KOPT-K1 (cell line): ENCODE data around the gene PPP2R3C.
"Not testable (repeated sequence)": the region's sequence is repeated elsewhere in the genome, so short reads cannot be mapped to it uniquely, and the experiment has no call there.

Source experiments
- H3K27ac ChIP-seq: fragments of 200-600 bp; sonication (generic); 2 replicates; pipeline ENCODE4 v1.5.1; 2016; ENCODE audit warnings: antibody characterized with exemption, mild to moderate bottlenecking, low read depth, low read length; ENCODE audit not compliant: poor library complexity, severe bottlenecking
- H3K36me3 ChIP-seq: fragments of 200-600 bp; sonication (generic); 2 replicates; pipeline ENCODE4 v1.5.1; 2017; ENCODE audit warnings: antibody characterized with exemption, mild to moderate bottlenecking, low read length, moderate library complexity; ENCODE audit not compliant: insufficient read depth
- H3K9me3 ChIP-seq: fragments of 200-600 bp; sonication (generic); 2 replicates; pipeline ENCODE4 v1.5.1; 2017; ENCODE audit warnings: antibody characterized with exemption, low read length, mild to moderate bottlenecking; ENCODE audit not compliant: insufficient read depth, poor library complexity, severe bottlenecking

PPP2R3C gene

GRCh38 chr14:35112641-35113040 is 9.1 kb downstream of the PPP2R3C start:
- H3K9me3 ChIP-seq: peaks cover 20% of the 10 kb centered on the region
- H3K27ac ChIP-seq: no peak overlapping the region
- peaks cover 89% of the 10 kb centered on the region for H3K36me3 ChIP-seq

DNA sequence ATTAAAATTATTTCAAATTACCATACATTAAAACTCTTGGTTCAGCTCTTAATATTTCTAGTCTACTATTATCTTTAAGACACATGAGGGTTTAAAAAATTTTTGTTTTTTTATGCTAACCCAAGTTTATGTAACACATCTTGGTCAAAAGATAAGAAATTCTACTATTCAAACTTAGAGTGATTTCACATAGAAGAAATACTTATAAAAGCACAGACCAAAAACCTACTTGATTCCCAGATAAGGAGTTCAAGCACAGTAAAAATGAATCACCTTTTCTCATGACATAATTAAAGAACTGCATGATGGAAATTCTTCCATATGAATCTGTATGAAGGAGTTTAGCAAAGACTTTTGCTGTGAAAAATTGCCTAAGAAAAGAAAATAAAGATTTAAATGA is 13.9 kb downstream of the PPP2R3C start:
- Histone ChIP-seq H3K27ac (no peak overlapping the region), H3K36me3 (peaks cover 84% of the 10 kb centered on the region), H3K9me3 (peaks cover 17% of the 10 kb centered on the region)

GRCh38 chr14:35094645-35095044 is 27.1 kb downstream of the PPP2R3C start:
- H3K27ac ChIP-seq, H3K9me3 ChIP-seq: not testable (repeated sequence)
- H3K36me3 ChIP-seq: peaks cover 91% of the 10 kb centered on the region

- H3K27ac ChIP-seq: no peak overlapping the region
- H3K36me3 ChIP-seq: peaks cover 92% of the 10 kb centered on the region
- no peaks in the 10 kb centered on the region for H3K9me3 ChIP-seq
Measured at GRCh38 chr14:35088514-35088913, 33.3 kb downstream of the PPP2R3C start.

- Histone ChIP-seq H3K36me3 (peaks cover 91% of the 10 kb centered on the region), H3K9me3 (no peaks in the 10 kb centered on the region), H3K27ac (no peak overlapping the region)
Measured at GRCh38 chr14:35085441-35085840, 36.3 kb downstream of the PPP2R3C start.

DNA sequence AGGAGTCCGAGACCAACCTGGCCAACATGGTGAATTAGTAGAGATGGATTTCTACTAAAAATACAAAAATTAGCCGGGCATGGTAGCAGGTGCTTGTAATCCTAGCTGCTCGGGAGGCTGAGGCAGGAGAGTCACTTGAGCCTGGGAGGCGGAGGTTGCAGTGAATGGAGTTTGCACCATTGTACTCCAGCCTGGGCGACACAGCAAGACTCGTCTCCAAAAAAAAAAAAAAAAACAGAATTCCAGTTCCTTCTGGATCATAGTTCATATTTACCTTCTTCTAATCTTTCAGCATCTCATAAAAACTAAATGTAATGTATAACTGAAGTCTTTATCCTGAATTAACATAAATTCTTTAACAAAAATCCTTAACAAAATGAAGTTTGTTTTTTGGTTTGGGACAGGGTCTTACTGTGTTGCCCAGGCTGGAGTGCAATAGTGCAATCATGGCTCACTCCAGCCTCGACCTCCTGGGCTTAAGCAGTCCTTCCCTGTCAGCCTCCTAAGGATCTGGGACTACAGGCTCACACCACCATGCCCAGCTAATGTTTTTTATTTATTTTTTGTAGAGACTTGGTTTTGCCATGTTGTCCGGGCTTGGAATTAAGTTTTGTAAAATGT is 38.1 kb downstream of the PPP2R3C start:
- H3K27ac ChIP-seq: no peak overlapping the region
- peaks cover 93% of the 10 kb centered on the region for H3K36me3 ChIP-seq
- H3K9me3 ChIP-seq: no peaks in the 10 kb centered on the region

DNA sequence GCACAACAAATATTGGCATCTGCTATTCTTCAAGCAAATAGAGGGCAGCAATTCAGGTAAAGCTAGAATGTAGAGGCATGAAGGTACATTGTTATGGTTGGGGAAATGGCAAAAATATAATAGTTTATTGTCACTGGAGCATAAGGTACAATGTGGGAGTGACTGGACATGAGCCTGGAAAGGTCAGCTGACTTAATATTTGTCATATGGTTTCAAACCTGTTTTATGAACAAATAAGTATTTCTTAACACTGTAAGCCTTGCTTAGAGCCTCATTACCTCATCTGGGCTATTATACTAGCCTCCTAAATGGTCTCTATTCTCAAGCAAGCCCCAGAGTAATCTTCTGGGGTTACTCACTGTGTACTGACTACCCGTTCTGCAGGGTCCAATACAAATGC is 42.0 kb downstream of the PPP2R3C start:
- Histone ChIP-seq H3K27ac (no peak overlapping the region), H3K9me3 (no peaks in the 10 kb centered on the region), H3K36me3 (peaks cover 65% of the 10 kb centered on the region)

DNA sequence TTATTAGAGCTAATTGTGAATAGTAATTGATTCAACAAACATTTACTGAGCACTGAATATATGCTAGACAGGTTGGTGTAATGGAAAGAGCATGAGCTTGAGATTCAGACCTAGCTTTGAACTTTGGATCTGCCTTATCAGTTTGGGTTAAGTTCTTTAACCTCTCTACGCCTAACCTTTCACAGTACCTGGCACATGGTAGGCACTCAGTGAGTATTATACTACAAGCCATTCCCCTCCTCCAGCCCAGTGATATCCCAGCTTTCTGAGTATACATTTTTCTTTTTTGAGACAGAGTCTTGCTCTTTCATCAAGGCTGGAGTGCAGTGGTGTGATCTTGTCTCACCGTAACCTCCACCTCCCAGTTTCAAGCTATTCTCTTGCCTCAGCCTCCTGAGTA is 43.7 kb downstream of the PPP2R3C start:
- peaks cover 55% of the 10 kb centered on the region for H3K36me3 ChIP-seq
- H3K27ac ChIP-seq: no peak overlapping the region
- no peaks in the 10 kb centered on the region for H3K9me3 ChIP-seq

DNA sequence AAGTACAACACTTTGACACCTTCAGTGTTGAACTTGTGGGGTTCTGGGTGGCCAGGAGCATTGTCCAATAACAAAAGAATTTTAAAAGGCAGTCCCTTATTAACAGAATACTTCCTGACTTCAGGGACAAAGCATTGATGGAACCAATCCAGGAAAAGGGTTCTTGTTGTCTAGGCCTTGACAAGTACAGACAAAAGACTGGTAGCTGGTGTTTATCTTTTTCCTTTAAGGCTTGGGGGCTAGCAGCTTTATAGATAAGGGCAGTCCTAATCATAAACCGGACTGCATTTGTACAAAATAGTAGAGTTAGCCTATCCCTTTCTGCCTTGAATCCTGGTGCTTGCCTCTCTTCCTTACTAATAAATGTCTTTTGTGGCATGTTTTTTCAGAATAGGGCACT is 48.3 kb downstream of the PPP2R3C start:
- peaks cover 20% of the 10 kb centered on the region for H3K36me3 ChIP-seq
- no peaks in the 10 kb centered on the region for H3K9me3 ChIP-seq
- no peak overlapping the region for H3K27ac ChIP-seq

- Histone ChIP-seq H3K9me3 (no peaks in the 10 kb centered on the region), H3K36me3 (peaks cover 18% of the 10 kb centered on the region)
Measured at GRCh38 chr14:35072226-35072625, 49.6 kb downstream of the PPP2R3C start.

DNA sequence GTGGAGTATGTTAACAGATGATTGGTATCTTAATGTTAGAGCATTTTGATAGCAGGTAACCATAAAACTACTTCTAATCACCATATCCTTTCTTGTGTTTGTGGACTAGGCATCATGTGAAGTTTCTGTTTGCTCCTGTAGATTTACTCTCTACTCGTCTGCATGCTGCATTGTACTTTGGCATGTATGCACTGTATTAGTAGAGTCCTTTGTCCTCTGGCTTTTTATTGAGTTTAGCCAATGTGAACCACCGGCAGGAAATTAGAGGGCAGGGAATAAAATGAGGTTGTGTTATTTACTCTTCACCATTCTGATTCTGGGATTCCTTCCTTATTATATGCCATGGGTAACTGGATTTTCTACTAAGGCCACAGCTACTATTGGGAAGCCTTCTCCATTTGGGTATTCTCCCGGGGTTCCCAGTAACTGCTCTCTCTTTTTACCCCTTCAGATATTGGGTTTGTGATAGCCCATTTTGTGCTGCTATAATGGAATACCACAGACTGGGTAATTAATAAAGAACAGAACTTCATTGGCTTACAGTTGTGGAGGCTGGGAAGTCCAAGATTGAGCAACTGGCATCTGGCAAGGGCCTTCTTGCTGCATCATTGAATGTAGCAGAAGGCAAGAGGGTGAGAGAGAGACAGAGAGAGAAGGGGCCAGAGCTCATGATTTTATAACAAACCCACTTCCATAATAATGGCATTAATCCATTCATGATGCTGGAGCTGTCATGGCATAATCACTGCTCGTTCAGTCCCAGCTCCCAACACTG is 53.4 kb downstream of the PPP2R3C start:
- Histone ChIP-seq H3K36me3 (peaks cover 11% of the 10 kb centered on the region), H3K27ac (no peak overlapping the region), H3K9me3 (no peaks in the 10 kb centered on the region)

More at GRCh38 chr14:35072226-35072625, 49.6 kb downstream of the PPP2R3C start:
- no peak overlapping the region for H3K27ac ChIP-seq

GRCh38 chr14:35065731-35066130 is 56.1 kb downstream of the PPP2R3C start:
- H3K27ac ChIP-seq, H3K9me3 ChIP-seq: not testable (repeated sequence)
- peaks cover 13% of the 10 kb centered on the region for H3K36me3 ChIP-seq

DNA sequence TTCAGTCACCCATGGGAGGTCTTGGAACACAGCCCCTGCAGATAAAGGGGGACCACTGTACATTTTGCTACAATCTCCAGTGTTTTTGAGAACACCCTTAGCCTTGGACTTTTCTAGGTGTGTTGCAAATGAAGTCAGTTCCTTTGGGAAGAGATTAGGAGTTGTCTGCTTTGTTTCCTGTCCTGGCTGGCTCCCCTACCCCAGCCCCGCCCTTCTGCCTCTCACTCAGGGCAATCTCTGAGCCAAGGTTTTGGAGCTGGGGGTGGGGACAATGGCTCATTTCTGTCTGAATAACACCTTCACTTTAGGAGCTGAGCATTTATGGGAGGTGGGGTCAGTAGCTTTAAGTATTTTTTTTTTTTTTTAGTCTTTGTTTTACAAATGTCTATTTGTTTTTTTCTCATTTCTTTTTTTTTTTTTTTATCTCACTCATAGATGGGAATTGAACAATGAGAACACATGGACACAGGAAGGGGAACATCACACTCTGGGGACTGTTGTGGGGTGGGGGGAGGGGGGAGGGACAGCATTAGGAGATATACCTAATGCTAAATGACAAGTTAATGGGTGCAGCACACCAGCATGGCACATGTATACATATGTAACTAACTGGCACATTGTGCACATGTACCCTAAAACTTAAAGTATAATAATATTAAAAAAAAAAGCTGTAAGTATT is 60.5 kb downstream of the PPP2R3C start:
- H3K27ac ChIP-seq, H3K9me3 ChIP-seq: not testable (repeated sequence)
- peaks cover 27% of the 10 kb centered on the region for H3K36me3 ChIP-seq

DNA sequence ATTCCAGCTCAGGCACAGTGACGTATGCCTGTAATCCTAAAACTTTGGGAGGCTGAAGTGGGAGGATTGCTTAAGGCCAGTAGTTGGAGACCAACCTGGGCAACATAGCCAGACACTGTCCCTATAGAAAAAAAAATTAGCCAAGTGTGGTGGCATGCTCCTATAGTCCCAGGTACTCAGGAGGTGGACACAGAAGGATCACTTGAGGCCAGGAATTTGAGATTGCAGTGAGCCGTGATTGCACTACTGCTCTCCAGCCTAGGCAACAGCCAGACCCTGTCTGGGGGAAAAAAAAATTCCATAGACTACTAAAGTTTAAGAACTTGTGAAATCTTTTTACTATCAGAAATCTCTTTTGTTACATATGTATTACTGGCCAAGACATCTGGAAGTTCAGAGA is 69.2 kb downstream of the PPP2R3C start:
- no peak overlapping the region for H3K27ac ChIP-seq
- H3K9me3 ChIP-seq: no peaks in the 10 kb centered on the region
- peaks cover 25% of the 10 kb centered on the region; the same call in 1 of the 2 replicates for H3K36me3 ChIP-seq

DNA sequence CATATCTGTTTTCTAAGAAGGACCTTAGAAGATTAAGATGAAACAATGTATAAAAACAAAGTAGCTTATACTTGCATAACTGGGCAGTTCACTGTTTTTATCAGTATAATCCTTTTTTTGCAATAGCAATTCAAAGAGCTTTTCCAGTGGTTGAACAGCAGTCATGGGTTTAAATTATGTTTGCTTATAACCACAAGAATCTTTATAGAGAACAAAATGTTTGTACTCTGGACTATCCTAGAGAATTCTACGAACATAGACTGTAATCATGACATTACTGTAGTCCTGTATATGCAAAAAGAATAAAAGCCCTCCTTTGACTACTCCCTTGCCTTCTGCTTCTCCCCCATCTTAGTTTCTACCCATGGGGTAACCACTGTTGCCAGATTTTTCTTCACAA is 70.0 kb downstream of the PPP2R3C start:
- H3K36me3 ChIP-seq: peaks cover 25% of the 10 kb centered on the region; the same call in 1 of the 2 replicates
- H3K27ac ChIP-seq: no peak overlapping the region
- no peaks in the 10 kb centered on the region for H3K9me3 ChIP-seq
